ENCODE results near the gene CD180.
A peak's percentile ranks its signal among the peaks of the same experiment; 100 is the strongest.

The CD180 gene

GRCh38 chr5:67211926-67212325 lies 15.3 kb upstream of the CD180 start:
- no peak for DNase-seq (ENCODE audit: low spot score)

- peak; percentile 68 for DNase-seq (ENCODE audit: low spot score)
These were observed 12.7 kb upstream of the CD180 start for GRCh38 chr5:67209141-67209771.

GRCh38 chr5:67208403-67208802 lies 11.8 kb upstream of the CD180 start:
- no peak for DNase-seq (ENCODE audit: low spot score)

- DNase-seq (ENCODE audit: low spot score) = no peak
These were observed 10.3 kb upstream of the CD180 start for GRCh38 chr5:67206929-67207328.

GRCh38 chr5:67206461-67206860 lies 9.9 kb upstream of the CD180 start:
- no peak for DNase-seq (ENCODE audit: low spot score)

GRCh38 chr5:67205981-67206380 lies 9.4 kb upstream of the CD180 start:
- DNase-seq (ENCODE audit: low spot score) = no peak

- DNase-seq (ENCODE audit: low spot score) = no peak
These were observed 8.2 kb upstream of the CD180 start for GRCh38 chr5:67204821-67205220.

- no peak for DNase-seq (ENCODE audit: low spot score)
These were observed 7.1 kb upstream of the CD180 start for GRCh38 chr5:67203701-67204074.

- no peak for DNase-seq (ENCODE audit: low spot score)
These were observed 6.2 kb upstream of the CD180 start for GRCh38 chr5:67202828-67203227.

- DNase-seq (ENCODE audit: low spot score) = no peak
These were observed 5.4 kb upstream of the CD180 start for GRCh38 chr5:67201897-67202549.

- DNase-seq (ENCODE audit: low spot score) = no peak
These were observed 4.4 kb upstream of the CD180 start for GRCh38 chr5:67200809-67201562.

- DNase-seq (ENCODE audit: low spot score) = no peak
These were observed 3.3 kb upstream of the CD180 start for GRCh38 chr5:67199859-67200258.

- DNase-seq (ENCODE audit: low spot score) = no peak
These were observed 2.3 kb upstream of the CD180 start for GRCh38 chr5:67198917-67199316.

GRCh38 chr5:67197536-67197935 lies 937 bp upstream of the CD180 start:
- no peak for DNase-seq (ENCODE audit: low spot score)

- DNase-seq (ENCODE audit: low spot score) = no peak
These were observed 958 bp downstream of the CD180 start for GRCh38 chr5:67195406-67196275.

- no peak for DNase-seq (ENCODE audit: low spot score)
These were observed 2.4 kb downstream of the CD180 start for GRCh38 chr5:67194166-67194565.

- DNase-seq (ENCODE audit: low spot score) = no peak
These were observed 3.2 kb downstream of the CD180 start for GRCh38 chr5:67193439-67193807.

- peak; percentile 59 for DNase-seq (ENCODE audit: low spot score)
These were observed 3.7 kb downstream of the CD180 start for GRCh38 chr5:67192719-67193438.

- DNase-seq (ENCODE audit: low spot score) = no peak
These were observed 5.7 kb downstream of the CD180 start for GRCh38 chr5:67190861-67191260.

GRCh38 chr5:67190410-67190809 lies 6.2 kb downstream of the CD180 start:
- no peak for DNase-seq (ENCODE audit: low spot score)

- no peak for DNase-seq (ENCODE audit: low spot score)
These were observed 6.7 kb downstream of the CD180 start for GRCh38 chr5:67189931-67190330.

GRCh38 chr5:67189079-67189354 lies 7.6 kb downstream of the CD180 start:
- no peak for DNase-seq (ENCODE audit: low spot score)
